ENCODE measurements around the gene COL6A2. TPM values are rescaled to one million over a fixed set of nuclear protein-coding genes. Genes with fewer than 3 reads are reported as not detected.

COL6A2 gene
- total RNA-seq, 1 donor from 2014 or later = 227 TPM

GRCh38 chr21:46095814-46096595 is 1.9 kb upstream of the COL6A2 start:
- Histone ChIP-seq H3K27me3 (ENCODE audit: low read depth) (peaks cover 35% of the 10 kb centered on the region), H3K27ac (no peak overlapping the region), H3K4me1 (no peaks in the 10 kb centered on the region), H3K4me3 (no peak overlapping the region), H3K36me3 (no peaks in the 10 kb centered on the region), H3K9me3 (no peaks in the 10 kb centered on the region)
- TF ChIP-seq, protein P1, sequence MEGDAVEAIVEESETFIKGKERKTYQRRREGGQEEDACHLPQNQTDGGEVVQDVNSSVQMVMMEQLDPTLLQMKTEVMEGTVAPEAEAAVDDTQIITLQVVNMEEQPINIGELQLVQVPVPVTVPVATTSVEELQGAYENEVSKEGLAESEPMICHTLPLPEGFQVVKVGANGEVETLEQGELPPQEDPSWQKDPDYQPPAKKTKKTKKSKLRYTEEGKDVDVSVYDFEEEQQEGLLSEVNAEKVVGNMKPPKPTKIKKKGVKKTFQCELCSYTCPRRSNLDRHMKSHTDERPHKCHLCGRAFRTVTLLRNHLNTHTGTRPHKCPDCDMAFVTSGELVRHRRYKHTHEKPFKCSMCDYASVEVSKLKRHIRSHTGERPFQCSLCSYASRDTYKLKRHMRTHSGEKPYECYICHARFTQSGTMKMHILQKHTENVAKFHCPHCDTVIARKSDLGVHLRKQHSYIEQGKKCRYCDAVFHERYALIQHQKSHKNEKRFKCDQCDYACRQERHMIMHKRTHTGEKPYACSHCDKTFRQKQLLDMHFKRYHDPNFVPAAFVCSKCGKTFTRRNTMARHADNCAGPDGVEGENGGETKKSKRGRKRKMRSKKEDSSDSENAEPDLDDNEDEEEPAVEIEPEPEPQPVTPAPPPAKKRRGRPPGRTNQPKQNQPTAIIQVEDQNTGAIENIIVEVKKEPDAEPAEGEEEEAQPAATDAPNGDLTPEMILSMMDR (IDR thresholded peaks at IDR 0.05) = no peak
- intact Hi-C loops (cut with DNase I) = no loop called here
- no peak for ATAC-seq
- DNase-seq = no peak

- DNase-seq (no peak), ATAC-seq (no peak)
- TF ChIP-seq, protein P1 (IDR thresholded peaks at IDR 0.05) = no peak
- Histone ChIP-seq H3K27ac (peak overlapping the region; percentile 77), H3K4me1 (no peaks in the 10 kb centered on the region), H3K27me3 (ENCODE audit: low read depth) (peaks cover 35% of the 10 kb centered on the region), H3K36me3 (no peaks in the 10 kb centered on the region), H3K4me3 (peak overlapping the region; percentile 59), H3K9me3 (no peaks in the 10 kb centered on the region)
- intact Hi-C loops (cut with DNase I) = no loop called here
These were observed 1.1 kb upstream of the COL6A2 start for GRCh38 chr21:46096596-46097335.

DNA sequence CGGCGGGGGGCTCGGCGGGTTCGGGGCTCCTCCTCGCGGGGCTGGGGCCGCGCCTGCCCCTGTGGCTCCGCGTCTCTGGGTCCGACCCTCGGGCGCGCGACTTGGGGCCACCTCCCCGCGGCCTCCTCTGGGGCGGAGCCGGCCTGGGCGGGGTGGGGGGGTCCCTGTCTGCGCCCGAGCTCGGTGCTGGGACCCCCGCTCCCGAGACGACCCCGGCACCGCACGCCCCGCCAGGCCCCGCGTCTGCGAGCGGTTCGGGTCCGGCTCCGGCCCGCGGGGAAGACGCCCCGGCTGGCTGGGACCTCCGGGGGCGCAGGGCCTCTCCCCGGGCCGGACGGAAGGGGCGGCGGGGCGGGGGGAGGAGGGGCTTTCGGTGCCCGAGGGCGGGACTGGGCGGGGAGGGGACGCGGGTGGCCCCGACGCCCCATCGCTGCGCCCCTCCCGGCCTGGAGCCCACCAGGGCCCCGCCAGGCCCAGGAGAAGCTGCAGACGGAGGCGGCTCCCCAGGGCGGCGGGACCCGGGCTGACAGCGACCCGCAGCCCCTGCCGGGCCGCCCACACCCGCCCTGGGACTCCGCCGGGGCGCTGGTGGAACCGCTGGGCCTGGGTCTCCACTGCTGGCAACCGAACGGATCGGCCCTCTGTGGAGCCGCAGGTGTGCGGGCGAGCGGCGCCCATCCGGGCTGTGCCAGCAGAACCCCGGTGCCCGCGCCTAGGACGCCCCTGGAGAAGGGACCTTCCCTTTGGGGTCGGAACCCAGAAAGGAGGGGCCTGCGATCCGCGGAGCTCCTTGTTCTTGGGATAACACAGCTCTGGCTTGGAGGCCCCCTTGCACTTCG is 610 bp downstream of the COL6A2 start:
- TF ChIP-seq, protein P1 (IDR thresholded peaks at IDR 0.05) = no peak
- H3K4me3 ChIP-seq = peak overlapping the region; percentile 59
- ATAC-seq = peak; percentile 8 to 41
- peaks cover 35% of the 10 kb centered on the region for H3K27me3 ChIP-seq (ENCODE audit: low read depth)
- intact Hi-C loops (cut with DNase I) = no loop called here
- no peaks in the 10 kb centered on the region for H3K4me1 ChIP-seq
- peaks cover 6% of the 10 kb centered on the region for H3K9me3 ChIP-seq
- DNase-seq = peak; percentile 43
- H3K27ac ChIP-seq = peak overlapping the region; percentile 77
- H3K36me3 ChIP-seq = no peaks in the 10 kb centered on the region

DNA sequence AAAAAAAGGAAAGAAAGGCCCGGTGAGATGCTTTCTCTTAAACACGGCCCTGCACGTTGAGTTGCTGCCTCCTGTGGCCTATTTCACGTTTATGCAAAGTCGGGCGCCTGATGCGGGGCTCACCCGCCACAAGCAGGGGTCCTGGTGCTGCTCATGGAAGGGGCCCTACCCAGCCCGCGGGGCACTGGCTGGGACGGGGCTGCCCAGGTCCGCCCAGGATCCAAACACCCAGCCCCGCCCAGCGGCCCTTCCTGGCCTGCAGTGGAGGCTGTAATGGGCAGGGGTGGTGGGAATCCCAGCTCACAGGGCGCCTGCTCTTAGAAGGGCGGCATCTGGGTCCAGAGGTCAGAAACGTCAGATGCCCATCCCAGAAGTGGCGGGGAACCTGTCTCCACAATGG is 1.6 kb downstream of the COL6A2 start:
- ATAC-seq (no peak), DNase-seq (peak; percentile 42)
- TF ChIP-seq, protein P1 (IDR thresholded peaks at IDR 0.05) = no peak
- H3K4me1 ChIP-seq = no peaks in the 10 kb centered on the region
- peak overlapping the region; percentile 59 for H3K4me3 ChIP-seq
- peaks cover 35% of the 10 kb centered on the region for H3K27me3 ChIP-seq (ENCODE audit: low read depth)
- no peaks in the 10 kb centered on the region for H3K36me3 ChIP-seq
- H3K27ac ChIP-seq = no peak overlapping the region
- intact Hi-C loops (cut with DNase I) = no loop called here
- peaks cover 6% of the 10 kb centered on the region for H3K9me3 ChIP-seq

DNA sequence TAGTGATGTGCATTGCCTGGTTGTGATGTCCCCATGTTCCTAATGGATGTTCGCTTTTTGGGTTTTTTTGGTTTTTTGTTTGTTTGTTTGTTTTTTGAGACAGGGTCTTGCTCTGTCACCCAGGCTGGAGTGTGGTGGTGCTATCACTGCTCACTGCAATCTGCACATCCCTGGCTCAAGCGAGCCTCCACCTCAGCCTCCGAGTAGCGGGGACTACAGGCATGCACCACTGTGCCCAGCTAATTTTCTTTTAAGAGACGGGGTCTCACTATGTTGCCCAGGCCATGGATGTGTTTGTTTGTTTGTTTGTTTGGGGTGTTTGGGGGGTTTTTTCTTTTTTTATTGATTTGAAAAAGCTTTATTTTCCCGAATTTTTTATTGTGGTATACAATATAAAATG is 2.1 kb downstream of the COL6A2 start:
- TF ChIP-seq, protein P1 (IDR thresholded peaks at IDR 0.05) = no peak
- intact Hi-C loops (cut with DNase I) = no loop called here
- Histone ChIP-seq H3K27me3 (ENCODE audit: low read depth) (peaks cover 35% of the 10 kb centered on the region), H3K36me3 (no peaks in the 10 kb centered on the region), H3K4me1 (no peaks in the 10 kb centered on the region), H3K4me3 (peak overlapping the region; percentile 59), H3K27ac (no peak overlapping the region), H3K9me3 (peaks cover 6% of the 10 kb centered on the region)
- no peak for ATAC-seq
- no peak for DNase-seq
